Measurements from ENCODE around the gene ZRANB3.

ZRANB3 gene

DNA sequence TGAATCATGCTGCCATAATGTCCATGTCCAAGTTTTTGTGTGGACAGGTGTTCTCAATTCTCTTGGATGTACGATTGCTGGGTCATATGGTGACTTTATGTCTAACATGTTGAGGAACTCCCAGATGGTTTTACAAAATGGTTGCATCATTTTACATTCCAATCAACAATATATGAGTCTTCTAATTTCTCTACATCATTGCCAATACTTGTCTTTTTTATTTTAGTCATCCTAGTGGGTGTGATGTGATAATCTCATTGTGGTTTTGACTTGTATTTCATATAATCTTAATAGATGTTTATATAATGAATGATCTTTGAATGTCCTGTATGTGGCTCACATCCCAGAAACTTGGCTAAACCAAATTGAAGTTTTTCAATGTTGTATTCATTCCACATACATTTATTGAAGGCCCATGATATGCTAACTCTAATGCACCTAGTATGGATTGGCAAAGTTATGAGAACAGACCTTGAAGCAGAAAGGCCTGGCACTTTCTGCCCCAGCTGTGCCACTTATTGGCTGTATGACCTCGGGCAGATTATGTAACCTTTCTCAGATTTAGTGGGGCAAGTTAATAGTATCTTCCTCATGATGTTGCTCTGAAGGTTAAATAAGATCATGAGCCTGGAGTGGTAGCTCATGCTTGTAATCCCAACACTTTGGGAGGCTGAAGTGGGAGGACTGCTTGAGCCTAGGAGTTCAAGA lies 273.5 kb downstream of the ZRANB3 start:
- TF ChIP-seq ZNF70 (CRISPR knock-in tag; IDR thresholded peaks at IDR 0.05) (no peak), BACH2 (CRISPR knock-in tag; IDR thresholded peaks at IDR 0.05; ENCODE audit: borderline replicate concordance) (no peak), ZFP30 (CRISPR knock-in tag; IDR thresholded peaks at IDR 0.05) (no peak), CSRNP3 (CRISPR knock-in tag; IDR thresholded peaks at IDR 0.05) (no peak), PPARA (CRISPR knock-in tag; IDR thresholded peaks at IDR 0.05; ENCODE audit: borderline replicate concordance) (no peak), OSR1 (CRISPR knock-in tag; IDR thresholded peaks at IDR 0.05) (no peak), PATZ1 (CRISPR knock-in tag; IDR thresholded peaks at IDR 0.05; ENCODE audit: borderline replicate concordance) (no peak), ZFP3 (CRISPR knock-in tag; IDR thresholded peaks at IDR 0.05) (no peak), TCF4 (CRISPR knock-in tag; IDR thresholded peaks at IDR 0.05; ENCODE audit: borderline replicate concordance) (no peak), SNAI2 (CRISPR knock-in tag; IDR thresholded peaks at IDR 0.05) (no peak), GLIS3 (CRISPR knock-in tag; IDR thresholded peaks at IDR 0.05) (no peak), CSDC2 (CRISPR knock-in tag; IDR thresholded peaks at IDR 0.05) (no peak), TOX (CRISPR knock-in tag; IDR thresholded peaks at IDR 0.05; ENCODE audit: borderline replicate concordance) (no peak), ESRRG (CRISPR knock-in tag; IDR thresholded peaks at IDR 0.05) (no peak), ZNF565 (CRISPR knock-in tag; conservative IDR thresholded peaks at IDR 0.05; ENCODE audit: low read depth) (no peak), TSHZ2 (CRISPR knock-in tag; IDR thresholded peaks at IDR 0.05) (no peak), ZNF8 (CRISPR knock-in tag; IDR thresholded peaks at IDR 0.05) (no peak)
- TF ChIP-seq, protein P1, sequence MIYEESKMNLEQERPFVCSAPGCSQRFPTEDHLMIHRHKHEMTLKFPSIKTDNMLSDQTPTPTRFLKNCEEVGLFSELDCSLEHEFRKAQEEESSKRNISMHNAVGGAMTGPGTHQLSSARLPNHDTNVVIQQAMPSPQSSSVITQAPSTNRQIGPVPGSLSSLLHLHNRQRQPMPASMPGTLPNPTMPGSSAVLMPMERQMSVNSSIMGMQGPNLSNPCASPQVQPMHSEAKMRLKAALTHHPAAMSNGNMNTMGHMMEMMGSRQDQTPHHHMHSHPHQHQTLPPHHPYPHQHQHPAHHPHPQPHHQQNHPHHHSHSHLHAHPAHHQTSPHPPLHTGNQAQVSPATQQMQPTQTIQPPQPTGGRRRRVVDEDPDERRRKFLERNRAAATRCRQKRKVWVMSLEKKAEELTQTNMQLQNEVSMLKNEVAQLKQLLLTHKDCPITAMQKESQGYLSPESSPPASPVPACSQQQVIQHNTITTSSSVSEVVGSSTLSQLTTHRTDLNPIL (CRISPR knock-in tag; IDR thresholded peaks at IDR 0.05; ENCODE audit: low read depth) = no peak
- TF ChIP-seq, protein P2, sequence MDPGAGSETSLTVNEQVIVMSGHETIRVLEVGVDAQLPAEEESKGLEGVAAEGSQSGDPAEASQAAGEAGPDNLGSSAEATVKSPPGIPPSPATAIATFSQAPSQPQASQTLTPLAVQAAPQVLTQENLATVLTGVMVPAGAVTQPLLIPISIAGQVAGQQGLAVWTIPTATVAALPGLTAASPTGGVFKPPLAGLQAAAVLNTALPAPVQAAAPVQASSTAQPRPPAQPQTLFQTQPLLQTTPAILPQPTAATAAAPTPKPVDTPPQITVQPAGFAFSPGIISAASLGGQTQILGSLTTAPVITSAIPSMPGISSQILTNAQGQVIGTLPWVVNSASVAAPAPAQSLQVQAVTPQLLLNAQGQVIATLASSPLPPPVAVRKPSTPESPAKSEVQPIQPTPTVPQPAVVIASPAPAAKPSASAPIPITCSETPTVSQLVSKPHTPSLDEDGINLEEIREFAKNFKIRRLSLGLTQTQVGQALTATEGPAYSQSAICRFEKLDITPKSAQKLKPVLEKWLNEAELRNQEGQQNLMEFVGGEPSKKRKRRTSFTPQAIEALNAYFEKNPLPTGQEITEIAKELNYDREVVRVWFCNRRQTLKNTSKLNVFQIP (CRISPR knock-in tag; IDR thresholded peaks at IDR 0.05; ENCODE audit: borderline replicate concordance, low read depth) = no peak
- no peak for ATAC-seq

GRCh38 chr2:135256531-135257260 lies 274.3 kb downstream of the ZRANB3 start:
- no peak for ATAC-seq
- no peak for TF ChIP-seq TOX (CRISPR knock-in tag; IDR thresholded peaks at IDR 0.05; ENCODE audit: borderline replicate concordance)
- TF ChIP-seq PATZ1 (CRISPR knock-in tag; IDR thresholded peaks at IDR 0.05; ENCODE audit: borderline replicate concordance) = no peak
- no peak for TF ChIP-seq TSHZ2 (CRISPR knock-in tag; IDR thresholded peaks at IDR 0.05)
- no peak for TF ChIP-seq CSRNP3 (CRISPR knock-in tag; IDR thresholded peaks at IDR 0.05)
- no peak for TF ChIP-seq ZNF565 (CRISPR knock-in tag; conservative IDR thresholded peaks at IDR 0.05; ENCODE audit: low read depth)
- TF ChIP-seq RARB (CRISPR knock-in tag; IDR thresholded peaks at IDR 0.05) = no peak
- no peak for TF ChIP-seq ISL1 (CRISPR knock-in tag; IDR thresholded peaks at IDR 0.05)
- no peak for TF ChIP-seq GLIS3 (CRISPR knock-in tag; IDR thresholded peaks at IDR 0.05)
- no peak for TF ChIP-seq OSR1 (CRISPR knock-in tag; IDR thresholded peaks at IDR 0.05)

Data from SK-N-SH treated with all-trans-retinoic acid at 6 μM for 48 hours (cell line).